ENCODE measurements around the gene SPSB1. TPM values are rescaled to one million over a fixed set of nuclear protein-coding genes. Genes with fewer than 3 reads are reported as not detected.
A peak's percentile ranks its signal among the peaks of the same experiment; 100 is the strongest.

SPSB1 gene
- total RNA-seq, 1 donor from 2014 or later = 22.0 TPM

DNA sequence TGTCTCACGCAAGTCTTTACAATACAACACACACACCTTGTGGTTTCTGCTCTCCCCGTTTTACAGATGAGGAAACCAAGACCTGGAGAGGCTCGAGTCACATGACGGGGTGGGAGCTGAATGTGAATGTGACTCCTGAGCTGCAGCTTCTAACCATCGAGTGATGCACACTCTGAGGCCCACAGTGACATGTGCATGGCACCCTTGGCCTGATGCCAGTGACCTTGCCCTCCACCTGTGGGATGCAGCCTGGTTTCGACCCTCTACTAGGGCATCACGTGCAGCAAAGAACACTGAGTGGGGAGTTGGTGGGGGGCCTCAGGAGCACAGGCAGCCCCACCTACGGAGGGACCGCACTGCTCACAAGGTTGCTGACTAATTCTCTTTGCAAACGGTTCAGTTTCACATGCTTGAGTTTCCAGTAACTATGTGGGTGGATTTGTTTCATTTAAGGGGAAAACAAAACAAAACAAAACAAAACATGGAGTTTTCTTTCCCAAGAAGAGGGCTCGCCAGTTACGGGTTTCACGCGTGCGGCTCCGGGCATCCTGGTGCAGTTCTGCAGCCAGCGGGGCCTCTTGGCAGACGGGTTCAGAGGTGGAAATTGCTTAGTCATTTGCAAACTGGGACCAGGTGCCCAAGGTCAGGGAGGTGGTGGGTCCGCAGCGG is 22.9 kb downstream of the SPSB1 start:
- peak overlapping the region; percentile 39 for H3K27ac Mint-ChIP-seq
- TF ChIP-seq, protein P1, sequence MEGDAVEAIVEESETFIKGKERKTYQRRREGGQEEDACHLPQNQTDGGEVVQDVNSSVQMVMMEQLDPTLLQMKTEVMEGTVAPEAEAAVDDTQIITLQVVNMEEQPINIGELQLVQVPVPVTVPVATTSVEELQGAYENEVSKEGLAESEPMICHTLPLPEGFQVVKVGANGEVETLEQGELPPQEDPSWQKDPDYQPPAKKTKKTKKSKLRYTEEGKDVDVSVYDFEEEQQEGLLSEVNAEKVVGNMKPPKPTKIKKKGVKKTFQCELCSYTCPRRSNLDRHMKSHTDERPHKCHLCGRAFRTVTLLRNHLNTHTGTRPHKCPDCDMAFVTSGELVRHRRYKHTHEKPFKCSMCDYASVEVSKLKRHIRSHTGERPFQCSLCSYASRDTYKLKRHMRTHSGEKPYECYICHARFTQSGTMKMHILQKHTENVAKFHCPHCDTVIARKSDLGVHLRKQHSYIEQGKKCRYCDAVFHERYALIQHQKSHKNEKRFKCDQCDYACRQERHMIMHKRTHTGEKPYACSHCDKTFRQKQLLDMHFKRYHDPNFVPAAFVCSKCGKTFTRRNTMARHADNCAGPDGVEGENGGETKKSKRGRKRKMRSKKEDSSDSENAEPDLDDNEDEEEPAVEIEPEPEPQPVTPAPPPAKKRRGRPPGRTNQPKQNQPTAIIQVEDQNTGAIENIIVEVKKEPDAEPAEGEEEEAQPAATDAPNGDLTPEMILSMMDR (IDR thresholded peaks at IDR 0.05; ENCODE audit: unreplicated experiment) = no peak
- H3K4me3 Mint-ChIP-seq = no peak overlapping the region
- H3K9me3 Mint-ChIP-seq = no peaks in the 10 kb centered on the region
- H3K27me3 Mint-ChIP-seq (ENCODE audit: low read depth) = no peaks in the 10 kb centered on the region
- H3K36me3 Mint-ChIP-seq = no peaks in the 10 kb centered on the region
- no peak for DNase-seq (ENCODE audit: low spot score in 2 of 2, unreplicated experiment in 2 of 2)
- H3K4me1 Mint-ChIP-seq = peaks cover 28% of the 10 kb centered on the region

DNA sequence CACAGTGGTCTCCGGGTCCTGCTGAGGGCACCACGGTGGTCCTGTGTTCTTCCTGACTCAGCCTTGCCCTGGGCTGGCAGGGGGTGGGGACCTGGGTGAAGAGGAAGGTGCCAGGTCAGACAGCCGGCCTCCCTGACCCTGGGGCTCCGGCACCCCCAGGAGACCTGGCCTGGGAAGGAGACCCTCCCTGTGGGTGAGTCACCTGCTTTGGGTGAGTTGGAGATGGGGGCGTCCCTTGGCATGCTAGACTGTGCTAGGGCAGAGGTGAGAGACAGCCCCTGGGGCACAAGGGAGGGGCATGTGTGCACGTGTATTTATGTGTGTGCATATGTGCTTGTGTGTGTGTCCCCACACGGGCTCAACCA is 23.4 kb downstream of the SPSB1 start:
- no peak for DNase-seq (ENCODE audit: low spot score in 2 of 2, unreplicated experiment in 2 of 2)
- H3K9me3 Mint-ChIP-seq = no peaks in the 10 kb centered on the region
- no peaks in the 10 kb centered on the region for H3K36me3 Mint-ChIP-seq
- H3K27me3 Mint-ChIP-seq (ENCODE audit: low read depth) = no peaks in the 10 kb centered on the region
- no peak overlapping the region for H3K27ac Mint-ChIP-seq
- peaks cover 30% of the 10 kb centered on the region for H3K4me1 Mint-ChIP-seq
- H3K4me3 Mint-ChIP-seq = no peak overlapping the region
- TF ChIP-seq, protein P1 (IDR thresholded peaks at IDR 0.05; ENCODE audit: unreplicated experiment) = no peak

DNA sequence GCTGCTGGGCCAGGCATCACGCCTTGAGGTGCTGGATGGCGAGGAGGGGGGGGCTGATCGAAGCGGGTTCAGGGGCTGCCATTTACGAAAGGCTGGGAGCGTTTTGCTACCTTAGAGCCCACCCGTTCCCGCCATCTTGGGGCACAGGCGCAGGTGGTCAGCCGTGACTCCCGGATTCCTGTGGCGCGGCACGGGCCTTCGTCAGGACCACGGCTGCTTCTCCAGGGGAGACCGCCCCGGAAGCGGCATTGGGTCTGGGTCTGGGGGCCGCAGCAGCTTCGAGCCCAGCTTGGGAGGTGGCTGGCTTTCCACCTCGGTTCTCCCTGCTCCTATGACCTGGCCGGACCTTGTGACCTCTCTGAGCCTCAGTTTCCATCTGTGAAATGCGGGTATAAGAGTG is 23.8 kb downstream of the SPSB1 start:
- Mint-ChIP-seq H3K36me3 (no peaks in the 10 kb centered on the region), H3K4me1 (peaks cover 30% of the 10 kb centered on the region), H3K27me3 (ENCODE audit: low read depth) (no peaks in the 10 kb centered on the region), H3K9me3 (no peaks in the 10 kb centered on the region), H3K27ac (no peak overlapping the region), H3K4me3 (no peak overlapping the region)
- DNase-seq (ENCODE audit: low spot score in 2 of 2, unreplicated experiment in 2 of 2) = no peak
- TF ChIP-seq, protein P1 (IDR thresholded peaks at IDR 0.05; ENCODE audit: unreplicated experiment) = no peak

DNA sequence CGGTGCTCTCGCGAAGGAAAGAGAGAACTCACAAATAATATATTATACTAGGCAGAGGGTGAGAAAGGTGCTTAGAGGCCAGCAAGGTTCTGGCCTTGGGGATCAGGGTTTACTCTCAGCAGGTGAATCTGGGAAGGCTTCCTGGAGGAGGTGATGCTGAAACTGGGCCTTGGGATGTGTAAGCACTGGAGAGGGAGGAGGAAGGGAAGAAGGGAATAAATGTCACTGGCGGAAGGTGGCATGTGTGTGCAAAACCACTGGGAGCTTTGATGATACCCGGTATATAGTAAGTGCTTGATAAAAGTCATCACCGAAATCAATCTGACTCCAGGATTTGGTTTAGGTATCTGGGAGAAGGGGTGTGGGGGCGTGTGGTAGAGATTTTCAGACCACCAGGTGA is 24.4 kb downstream of the SPSB1 start:
- TF ChIP-seq, protein P1 (IDR thresholded peaks at IDR 0.05; ENCODE audit: unreplicated experiment) = no peak
- Mint-ChIP-seq H3K4me1 (peaks cover 31% of the 10 kb centered on the region), H3K36me3 (no peaks in the 10 kb centered on the region), H3K4me3 (no peak overlapping the region), H3K27ac (no peak overlapping the region), H3K27me3 (ENCODE audit: low read depth) (no peaks in the 10 kb centered on the region), H3K9me3 (no peaks in the 10 kb centered on the region)
- DNase-seq (ENCODE audit: low spot score in 2 of 2, unreplicated experiment in 2 of 2) = no peak

DNA sequence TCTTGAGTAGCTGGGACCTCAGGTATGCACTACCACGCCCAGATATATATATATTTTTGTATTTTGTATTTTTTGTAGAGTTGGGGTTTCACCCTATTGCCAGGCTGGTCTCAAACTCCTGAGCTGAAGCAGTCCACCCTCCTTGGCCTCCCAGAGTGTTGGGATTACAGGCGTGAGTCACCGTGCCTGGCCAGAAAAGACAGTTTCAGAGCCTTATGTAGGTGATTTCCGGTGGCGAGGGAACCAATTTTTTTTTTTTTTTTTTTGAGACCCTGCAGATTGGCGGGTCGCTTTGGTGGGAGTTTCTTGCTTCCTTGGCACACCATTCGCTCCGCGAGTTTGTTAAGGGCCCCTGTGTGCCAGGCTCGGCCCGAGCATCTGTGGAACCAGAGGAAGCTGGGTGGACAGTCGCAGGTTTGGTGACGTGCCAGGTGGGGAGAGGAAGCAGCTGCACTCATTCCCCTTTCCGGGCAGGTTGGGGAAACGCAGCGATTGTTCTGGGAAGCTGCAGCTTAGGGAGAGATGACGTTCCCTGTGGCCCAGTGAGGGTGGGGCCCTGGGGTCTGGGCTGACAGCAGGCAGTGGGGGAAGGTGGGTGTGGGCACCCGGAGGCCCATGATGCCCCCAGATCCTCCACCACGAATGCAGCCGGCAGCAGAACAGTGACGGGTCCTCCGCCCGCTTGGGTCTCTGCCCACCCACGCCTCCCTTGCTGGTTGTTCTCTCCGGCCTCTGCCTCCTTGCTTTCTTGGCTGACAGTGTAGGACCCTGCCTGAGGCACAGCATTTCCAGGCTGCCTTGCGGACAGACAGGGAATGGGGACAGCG is 25.1 kb downstream of the SPSB1 start:
- Mint-ChIP-seq H3K4me1 (peaks cover 34% of the 10 kb centered on the region), H3K4me3 (no peak overlapping the region)
- no peak for DNase-seq (ENCODE audit: low spot score in 2 of 2, unreplicated experiment in 2 of 2)

More for the DNA sequence above, 25.1 kb downstream of the SPSB1 start:
- no peaks in the 10 kb centered on the region for H3K9me3 Mint-ChIP-seq
- no peaks in the 10 kb centered on the region for H3K36me3 Mint-ChIP-seq
- H3K27me3 Mint-ChIP-seq (ENCODE audit: low read depth) = no peaks in the 10 kb centered on the region
- TF ChIP-seq, protein P1 (IDR thresholded peaks at IDR 0.05; ENCODE audit: unreplicated experiment) = no peak
- H3K27ac Mint-ChIP-seq = peak overlapping the region; percentile 59

Measured in mesothelial cell of epicardium (in vitro differentiated cells).